Liver (tissue), 9 donors: ENCODE data around the gene F5. TPM values are rescaled to one million over a fixed set of nuclear protein-coding genes. Genes with fewer than 3 reads are reported as not detected.

Experiments used
- DNase-seq: peaks from one replicate; pipeline ENCODE4 v3.0.0-alpha.2; 2017; ENCODE audit warnings: low spot score
- H3K27ac ChIP-seq, 2 donors: one replicate each; pipeline ENCODE4 v1.7.0; 2013; ENCODE audit warnings: inconsistent platforms in 2 of 2, low read length in 2 of 2, control low read depth in 1 of 2, low read depth in 1 of 2, mild to moderate bottlenecking in 1 of 2
- H3K27me3 ChIP-seq, 4 donors: one replicate each; pipeline versions ENCODE4 v1.6.1 to v1.7.0; 2013; ENCODE audit warnings: low read length in 3 of 4, inconsistent platforms in 1 of 4, mild to moderate bottlenecking in 1 of 4, moderate library complexity in 1 of 4; ENCODE audit not compliant: control insufficient read depth in 4 of 4, insufficient read depth in 4 of 4
- H3K36me3 ChIP-seq, 4 donors: one replicate each; pipeline versions ENCODE4 v1.6.1 to v1.7.0; 2013; ENCODE audit warnings: low read length in 3 of 4, mild to moderate bottlenecking in 3 of 4, low read depth in 1 of 4, moderate library complexity in 1 of 4; ENCODE audit not compliant: control insufficient read depth in 4 of 4, insufficient read depth in 3 of 4
- H3K4me1 ChIP-seq, 4 donors: one replicate each; pipeline versions ENCODE4 v1.6.1 to v1.7.0; 2013; ENCODE audit warnings: low read length in 3 of 4, mild to moderate bottlenecking in 3 of 4, moderate library complexity in 1 of 4; ENCODE audit not compliant: control insufficient read depth in 4 of 4, insufficient read depth in 4 of 4
- H3K4me3 ChIP-seq, 3 donors: one replicate each; pipeline versions ENCODE4 v1.6.1 to v1.7.0; 2013; ENCODE audit warnings: low read length in 3 of 3, control low read depth in 1 of 3, low read depth in 1 of 3, mild to moderate bottlenecking in 1 of 3
- H3K9ac ChIP-seq, 2 donors: one replicate each; pipeline ENCODE4 v1.7.0; 2013; ENCODE audit warnings: low read length in 2 of 2, mild to moderate bottlenecking in 2 of 2, moderate library complexity in 2 of 2, control low read depth in 1 of 2, low read depth in 1 of 2
- H3K9me3 ChIP-seq, 4 donors: one replicate each; pipeline versions ENCODE4 v1.6.1 to v1.7.0; 2013; ENCODE audit warnings: low read length in 3 of 4; ENCODE audit not compliant: control insufficient read depth in 4 of 4
- ATF3 ChIP-seq: IDR thresholded peaks from 2 replicates; pipeline ENCODE4 v1.6.1; 2016; ENCODE audit warnings: antibody characterized with exemption
- CTCF ChIP-seq: fragments of 150-350 bp; IDR thresholded peaks from 2 replicates; pipeline ENCODE4 v1.5.1; 2017; ENCODE audit warnings: improper control_type of control experiment, low read depth, low read length; ENCODE audit not compliant: missing input control
- EGR1 ChIP-seq, 2 donors: IDR thresholded peaks; 2 replicates each; pipeline ENCODE4 v1.6.1; 2016 to 2018; ENCODE audit warnings: antibody characterized with exemption in 2 of 2, low read depth in 2 of 2
- FOXA1 ChIP-seq: IDR thresholded peaks from 2 replicates; pipeline ENCODE4 v1.6.1; 2016; ENCODE audit warnings: antibody characterized with exemption
- FOXA2 ChIP-seq: IDR thresholded peaks from 2 replicates; pipeline ENCODE4 v1.6.1; 2016; ENCODE audit warnings: antibody characterized with exemption
- GABPA ChIP-seq, 2 donors: IDR thresholded peaks in 1 of 2; conservative IDR thresholded peaks in 1 of 2; 2 replicates each; pipeline ENCODE4 v1.6.1; 2016; ENCODE audit warnings: antibody characterized with exemption in 2 of 2, mild to moderate bottlenecking in 1 of 2, moderate library complexity in 1 of 2
- HNF4A ChIP-seq, 2 donors: conservative IDR thresholded peaks; 2 replicates each; pipeline ENCODE4 v1.6.1; 2016; ENCODE audit warnings: antibody characterized with exemption in 2 of 2, mild to moderate bottlenecking in 2 of 2
- HNF4G ChIP-seq: IDR thresholded peaks from 2 replicates; pipeline ENCODE4 v1.6.1; 2016; ENCODE audit warnings: antibody characterized with exemption
- JUND ChIP-seq, 2 donors: IDR thresholded peaks; 2 replicates each; pipeline ENCODE4 v1.6.1; 2016; ENCODE audit warnings: antibody characterized with exemption in 2 of 2
- MAX ChIP-seq: IDR thresholded peaks from 2 replicates; pipeline ENCODE4 v1.6.1; 2016; ENCODE audit warnings: antibody characterized with exemption
- NR2F2 ChIP-seq: IDR thresholded peaks from 2 replicates; pipeline ENCODE4 v1.6.1; 2016; ENCODE audit warnings: antibody characterized with exemption
- RAD21 ChIP-seq, 2 donors: IDR thresholded peaks; 2 replicates each; pipeline ENCODE4 v1.6.1; 2016; ENCODE audit warnings: antibody characterized with exemption in 2 of 2, mild to moderate bottlenecking in 2 of 2
- REST ChIP-seq: IDR thresholded peaks from 2 replicates; pipeline ENCODE4 v1.6.1; 2016; ENCODE audit warnings: antibody characterized with exemption, mild to moderate bottlenecking
- RXRA ChIP-seq, 2 donors: IDR thresholded peaks; 2 replicates each; pipeline ENCODE4 v1.6.1; 2017 to 2018; ENCODE audit warnings: antibody characterized with exemption in 2 of 2, mild to moderate bottlenecking in 1 of 2
- SP1 ChIP-seq: IDR thresholded peaks from 2 replicates; pipeline ENCODE4 v1.6.1; 2018; ENCODE audit warnings: antibody characterized with exemption, mild to moderate bottlenecking
- TAF1 ChIP-seq: conservative IDR thresholded peaks from 2 replicates; pipeline ENCODE4 v1.6.1; 2016; ENCODE audit warnings: antibody characterized with exemption, mild to moderate bottlenecking
- YY1 ChIP-seq: IDR thresholded peaks from 2 replicates; pipeline ENCODE4 v1.6.1; 2016; ENCODE audit warnings: antibody characterized with exemption, mild to moderate bottlenecking
- ZBTB33 ChIP-seq: IDR thresholded peaks from 2 replicates; pipeline ENCODE4 v1.6.1; 2016; ENCODE audit warnings: antibody characterized with exemption
- WGBS: extraction: QIAGEN DNeasy Blood & Tissue Kit; methylation state at CpG from one replicate; pipeline ENCODE4 v1.1.7; 2013; 5-methylcytosine and 5-hydroxymethylcytosine counted together
- polyA plus RNA-seq, 2 donors: library from polyadenylated mRNA; stranded (reverse) in 1 of 2; unstranded in 1 of 2; fragments of 200-250 nt in 1 of 2; fragments of >200 nt in 1 of 2; fragmentation: Nextera tagmentation in 1 of 2; extraction: Ambion mirVana in 1 of 2; gene quantifications; one replicate each; pipeline versions ENCODE4 v1.2.1 to v1.2.3, GENCODE V29; 2013 to 2015
- total RNA-seq, 2 donors: library from RNA; depleted of rRNA; stranded (reverse); fragments of >200 nt; gene quantifications; one replicate each; pipeline ENCODE4 v1.2.3, GENCODE V29; 2014
- donor health status: healthy.
- donor health status: healthy.
- donor health status: healthy.
- donor health status: healthy.
- donor health status: healthy.

The F5 gene
- total and polyA plus RNA-seq, 4 donors: 86.1 to 155 (median 129) TPM

- Histone ChIP-seq H3K27me3 (no peaks in the 10 kb centered on the region), H3K4me1 (peaks cover 7 to 42% (median 26%) of the 10 kb centered on the region in 4 donors), H3K9ac (peak overlapping the region; percentile 82 to 97), H3K9me3 (no peaks in the 10 kb centered on the region), H3K27ac (peak overlapping the region; percentile 91 to 94), H3K36me3 (peaks cover 0 to 9% (median 3%) of the 10 kb centered on the region in 4 donors), H3K4me3 (peak overlapping the region; percentile 56 to 90 (median 70))
- DNase-seq: no peak
- 20% methylated on average over 4 of the region's 4 CpGs for WGBS
- peak; percentile 22 to 41 for TF ChIP-seq RAD21 (IDR thresholded peaks at IDR 0.05)
- no peak for TF ChIP-seq ZBTB33
- no peak for TF ChIP-seq EGR1 (IDR thresholded peaks at IDR 0.05; ENCODE audit: low read depth in 2 of 2)
- TF ChIP-seq ATF3: peak; percentile 57
- peak; percentile 63 for TF ChIP-seq REST
- peak; percentile 73 for TF ChIP-seq FOXA2
- TF ChIP-seq MAX: peak; percentile 42
- no peak for TF ChIP-seq NR2F2
- TF ChIP-seq FOXA1: peak; percentile 37
- TF ChIP-seq HNF4G: peak; percentile 70
- TF ChIP-seq GABPA (IDR thresholded peaks at IDR 0.05 in 1 of 2, conservative IDR thresholded peaks at IDR 0.05 in 1 of 2): no peak
- TF ChIP-seq YY1: peak; percentile 79
- peak; percentile 54 to 73 for TF ChIP-seq RXRA (IDR thresholded peaks at IDR 0.05)
- TF ChIP-seq TAF1: peak; percentile 83
- peak in 1 of 2 donors; percentile 54 for TF ChIP-seq JUND (IDR thresholded peaks at IDR 0.05)
- peak; percentile 86 to 89 for TF ChIP-seq HNF4A (conservative IDR thresholded peaks at IDR 0.05)
- TF ChIP-seq SP1: peak; percentile 88
- no peak for TF ChIP-seq CTCF
Observed at GRCh38 chr1:169584483-169585144, 1.7 kb downstream of the F5 start.
